Dermis microvascular lymphatic vessel endothelial cell (primary cell): Measurements from ENCODE around the gene PSMG4. TPM values are rescaled to one million over a fixed set of nuclear protein-coding genes. Genes with fewer than 3 reads are reported as not detected.

Experiments
- DNase-seq, 2 donors: peaks; one replicate each; pipeline versions ENCODE4 v3.0.0 to v3.0.0-alpha.2; 2010; ENCODE audit warnings: low read depth in 2 of 2
- total RNA-seq: library from RNA; depleted of rRNA; stranded (reverse); fragments of >200 nt; gene quantifications from 2 replicates; pipeline ENCODE4 v1.2.1, GENCODE V29; 2014

PSMG4 gene
- total RNA-seq, 1 donor from 2014 or later, result 59.3 TPM

- DNase-seq, result no peak
These were observed 47.1 kb downstream of the PSMG4 start for GRCh38 chr6:3305831-3306230.

- no peak for DNase-seq
These were observed 48.1 kb downstream of the PSMG4 start for GRCh38 chr6:3306848-3307247.

- no peak for DNase-seq
These were observed 48.7 kb downstream of the PSMG4 start for GRCh38 chr6:3307436-3307835.

- no peak for DNase-seq
These were observed 49.4 kb downstream of the PSMG4 start for GRCh38 chr6:3308106-3308505.

- DNase-seq, result no peak
These were observed 50.8 kb downstream of the PSMG4 start for GRCh38 chr6:3309391-3310050.

DNA sequence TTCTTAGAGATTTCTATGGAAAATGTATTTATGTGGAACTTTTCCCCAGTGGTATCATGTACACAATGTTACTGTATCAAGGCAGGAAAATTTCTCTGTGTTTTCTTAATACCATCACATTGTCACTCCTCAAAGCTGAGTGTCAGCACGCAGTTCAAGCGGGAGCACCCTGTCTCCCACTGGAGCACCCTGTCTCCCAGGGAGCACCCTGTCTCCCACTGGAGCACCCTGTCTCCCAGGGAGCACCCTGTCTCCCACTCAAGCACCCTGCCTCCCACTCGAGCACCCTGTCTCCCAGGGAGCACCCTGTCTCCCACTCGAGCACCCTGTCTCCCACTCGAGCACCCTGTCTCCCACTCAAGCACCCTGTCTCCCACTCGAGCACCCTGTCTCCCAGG, 51.3 kb downstream of the PSMG4 start:
- no peak for DNase-seq

DNA sequence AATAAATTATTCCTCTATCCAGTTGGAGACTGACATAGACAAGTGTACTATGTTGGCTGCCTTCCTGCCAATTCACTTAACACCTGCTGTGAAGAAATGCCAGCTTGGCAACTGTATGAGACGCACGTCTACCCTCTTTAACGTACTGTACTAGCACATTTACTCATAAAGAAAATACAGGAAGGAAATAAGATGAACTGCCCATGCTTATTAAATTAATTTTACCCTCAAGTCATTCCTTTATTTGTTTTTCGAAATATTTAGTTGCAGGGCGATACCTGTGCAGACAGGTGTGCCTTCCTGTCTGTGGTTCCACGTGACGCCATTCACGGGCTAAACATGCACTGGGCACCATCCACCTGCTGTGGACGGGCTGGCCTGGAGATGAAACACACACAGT, 52.0 kb downstream of the PSMG4 start:
- no peak for DNase-seq

GRCh38 chr6:3311826-3312225, 53.1 kb downstream of the PSMG4 start:
- no peak for DNase-seq

- DNase-seq, result no peak
These were observed 54.0 kb downstream of the PSMG4 start for GRCh38 chr6:3312604-3313231.

GRCh38 chr6:3314176-3314575, 55.4 kb downstream of the PSMG4 start:
- no peak for DNase-seq

GRCh38 chr6:3314621-3315467, 56.1 kb downstream of the PSMG4 start:
- no peak for DNase-seq

GRCh38 chr6:3315841-3316240, 57.1 kb downstream of the PSMG4 start:
- no peak for DNase-seq

DNA sequence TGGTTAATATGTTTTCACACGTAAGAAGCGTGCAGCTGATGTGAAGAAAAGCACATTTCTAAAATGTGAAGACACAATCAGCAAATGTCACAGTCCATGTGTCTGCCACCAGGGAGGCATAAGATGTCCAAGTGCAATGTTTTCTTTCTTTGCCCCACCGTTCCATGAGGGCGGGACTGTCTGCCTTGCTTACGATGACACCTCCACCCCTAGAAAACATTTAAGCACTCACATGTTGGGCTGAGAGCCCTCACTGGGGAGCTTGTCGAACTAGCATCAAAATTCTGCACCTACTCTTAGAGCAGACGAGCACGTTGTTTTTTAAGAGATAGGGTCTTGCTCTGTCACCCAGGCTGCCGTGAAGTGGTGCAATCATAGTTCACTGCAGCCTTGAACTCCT, 57.6 kb downstream of the PSMG4 start:
- DNase-seq, result no peak

- DNase-seq, result no peak
These were observed 58.1 kb downstream of the PSMG4 start for GRCh38 chr6:3316818-3317217.

Other genes starting within 250 kb of the PSMG4 start
- 19.8 and 27.6 TPM in 2 replicates for gene RIPK1, start 190.5 kb upstream of the PSMG4 start, total RNA-seq
- 10.0 and 10.1 TPM in 2 replicates for gene BPHL, start 140.2 kb upstream of the PSMG4 start, total RNA-seq
- 41.0 and 63.2 TPM in 2 replicates for gene TUBB2A, start 101.4 kb upstream of the PSMG4 start, total RNA-seq
- gene TUBB2B, start 31.3 kb upstream of the PSMG4 start, total RNA-seq, result 3.6 and 4.6 TPM in 2 replicates
- 29.4 and 52.6 TPM in 2 replicates for gene SLC22A23, start 198.1 kb downstream of the PSMG4 start, total RNA-seq